ENCODE results near the gene TSC2.
"Not testable (repeated sequence)": the region's sequence is repeated elsewhere in the genome, so short reads cannot be mapped to it uniquely, and the experiment has no call there.

The TSC2 gene

GRCh38 chr16:2028620-2029220 lies 19.1 kb upstream of the TSC2 start:
- in situ Hi-C loops (cut with MboI; ENCODE audit: low sequenced_read_pairs), result no loop called here

GRCh38 chr16:2029350-2029749 lies 18.4 kb upstream of the TSC2 start:
- in situ Hi-C loops (cut with MboI; ENCODE audit: low sequenced_read_pairs), result no loop called here

- in situ Hi-C loops (cut with MboI; ENCODE audit: low sequenced_read_pairs), result no loop called here
These were observed 17.7 kb upstream of the TSC2 start for GRCh38 chr16:2030036-2030435.

- in situ Hi-C loops (cut with MboI; ENCODE audit: low sequenced_read_pairs), result no loop called here
These were observed 16.7 kb upstream of the TSC2 start for GRCh38 chr16:2031081-2031577.

GRCh38 chr16:2032285-2033056 lies 15.3 kb upstream of the TSC2 start:
- in situ Hi-C loops (cut with MboI; ENCODE audit: low sequenced_read_pairs), result no loop called here

GRCh38 chr16:2033057-2033908 lies 14.5 kb upstream of the TSC2 start:
- in situ Hi-C loops (cut with MboI; ENCODE audit: low sequenced_read_pairs), result no loop called here

GRCh38 chr16:2033909-2034695 lies 13.7 kb upstream of the TSC2 start:
- in situ Hi-C loops (cut with MboI; ENCODE audit: low sequenced_read_pairs), result not testable (repeated sequence)

GRCh38 chr16:2034696-2035430 lies 12.9 kb upstream of the TSC2 start:
- in situ Hi-C loops (cut with MboI; ENCODE audit: low sequenced_read_pairs), result no loop called here

- in situ Hi-C loops (cut with MboI; ENCODE audit: low sequenced_read_pairs), result no loop called here
These were observed 12.2 kb upstream of the TSC2 start for GRCh38 chr16:2035431-2036199.

GRCh38 chr16:2036200-2036966 lies 11.4 kb upstream of the TSC2 start:
- in situ Hi-C loops (cut with MboI; ENCODE audit: low sequenced_read_pairs), result no loop called here

GRCh38 chr16:2037115-2037514 lies 10.7 kb upstream of the TSC2 start:
- in situ Hi-C loops (cut with MboI; ENCODE audit: low sequenced_read_pairs), result no loop called here

- in situ Hi-C loops (cut with MboI; ENCODE audit: low sequenced_read_pairs), result no loop called here
These were observed 10.0 kb upstream of the TSC2 start for GRCh38 chr16:2037647-2038381.

- in situ Hi-C loops (cut with MboI; ENCODE audit: low sequenced_read_pairs), result no loop called here
These were observed 9.2 kb upstream of the TSC2 start for GRCh38 chr16:2038382-2039231.

GRCh38 chr16:2039274-2040031 lies 8.3 kb upstream of the TSC2 start:
- in situ Hi-C loops (cut with MboI; ENCODE audit: low sequenced_read_pairs), result no loop called here

GRCh38 chr16:2040041-2040786 lies 7.6 kb upstream of the TSC2 start:
- in situ Hi-C loops (cut with MboI; ENCODE audit: low sequenced_read_pairs), result no loop called here
